SK-N-SH treated with all-trans-retinoic acid at 6 μM for 48 hours (cell line): ENCODE measurements around the gene FHOD3.

Experiments
- ARNTL ChIP-seq: fragments of 450-650 bp; formaldehyde crosslinking; IDR thresholded peaks from 2 replicates; pipeline ENCODE4 v1.5.0; 2020; ENCODE audit warnings: low read depth, mild to moderate bottlenecking, moderate library complexity, borderline replicate concordance
- BACH2 ChIP-seq: fragments of 250-450 bp; sonication (Bioruptor Pico); IDR thresholded peaks from 2 replicates; pipeline ENCODE4 v1.9.0; 2021; ENCODE audit warnings: mild to moderate bottlenecking, borderline replicate concordance
- CSDC2 ChIP-seq: fragments of 250-450 bp; sonication (Bioruptor Pico); IDR thresholded peaks from 2 replicates; pipeline ENCODE4 v1.5.0; 2020; ENCODE audit warnings: mild to moderate bottlenecking, moderate library complexity
- CSRNP3 ChIP-seq: fragments of 250-450 bp; sonication (Bioruptor Pico); IDR thresholded peaks from 2 replicates; pipeline ENCODE4 v1.5.1; 2021; ENCODE audit warnings: mild to moderate bottlenecking, moderate library complexity
- ESRRG ChIP-seq: fragments of 250-450 bp; sonication (Bioruptor Pico); IDR thresholded peaks from 2 replicates; pipeline ENCODE4 v1.6.1; 2021; ENCODE audit warnings: mild to moderate bottlenecking
- ISL1 ChIP-seq: fragments of 250-450 bp; sonication (Bioruptor Pico); IDR thresholded peaks from 2 replicates; pipeline ENCODE4 v2.1.2; 2022; ENCODE audit warnings: mild to moderate bottlenecking, moderate library complexity
- OSR1 ChIP-seq: fragments of 250-450 bp; sonication (Bioruptor Pico); IDR thresholded peaks from 2 replicates; pipeline ENCODE4 v1.8.0; 2022; ENCODE audit warnings: moderate library complexity, mild to moderate bottlenecking, inconsistent platforms
- RARB ChIP-seq: fragments of 250-450 bp; sonication (Bioruptor Pico); IDR thresholded peaks from 2 replicates; pipeline ENCODE4 v1.8.0; 2021; ENCODE audit warnings: mild to moderate bottlenecking, moderate library complexity
- TSHZ2 ChIP-seq: fragments of 250-450 bp; sonication (Bioruptor Pico); IDR thresholded peaks from 2 replicates; pipeline ENCODE4 v1.5.0; 2020; ENCODE audit warnings: mild to moderate bottlenecking, moderate library complexity
- ZFP30 ChIP-seq: fragments of 450-650 bp; formaldehyde crosslinking; IDR thresholded peaks from 2 replicates; pipeline ENCODE4 v1.5.0; 2022; ENCODE audit warnings: mild to moderate bottlenecking, moderate library complexity
- ZNF8 ChIP-seq: fragments of 450-650 bp; formaldehyde crosslinking; IDR thresholded peaks from 2 replicates; pipeline ENCODE4 v1.5.0; 2020; ENCODE audit warnings: mild to moderate bottlenecking, moderate library complexity
- TF ChIP-seq, protein P1 (sequence below): fragments of 250-450 bp; sonication (Bioruptor Pico); IDR thresholded peaks from 2 replicates; pipeline ENCODE4 v1.5.1; 2020; ENCODE audit warnings: low read depth, mild to moderate bottlenecking, moderate library complexity

GRCh38 chr18:36737316-36737715 is 439.8 kb downstream of the FHOD3 start:
- TF ChIP-seq, protein P1, sequence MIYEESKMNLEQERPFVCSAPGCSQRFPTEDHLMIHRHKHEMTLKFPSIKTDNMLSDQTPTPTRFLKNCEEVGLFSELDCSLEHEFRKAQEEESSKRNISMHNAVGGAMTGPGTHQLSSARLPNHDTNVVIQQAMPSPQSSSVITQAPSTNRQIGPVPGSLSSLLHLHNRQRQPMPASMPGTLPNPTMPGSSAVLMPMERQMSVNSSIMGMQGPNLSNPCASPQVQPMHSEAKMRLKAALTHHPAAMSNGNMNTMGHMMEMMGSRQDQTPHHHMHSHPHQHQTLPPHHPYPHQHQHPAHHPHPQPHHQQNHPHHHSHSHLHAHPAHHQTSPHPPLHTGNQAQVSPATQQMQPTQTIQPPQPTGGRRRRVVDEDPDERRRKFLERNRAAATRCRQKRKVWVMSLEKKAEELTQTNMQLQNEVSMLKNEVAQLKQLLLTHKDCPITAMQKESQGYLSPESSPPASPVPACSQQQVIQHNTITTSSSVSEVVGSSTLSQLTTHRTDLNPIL (CRISPR knock-in tag), result no peak
- TF ChIP-seq OSR1 (CRISPR knock-in tag) (no peak), ARNTL (CRISPR knock-in tag) (no peak), ZFP30 (CRISPR knock-in tag) (no peak), CSDC2 (CRISPR knock-in tag) (no peak), ZNF8 (CRISPR knock-in tag) (no peak), BACH2 (CRISPR knock-in tag) (no peak), RARB (CRISPR knock-in tag) (no peak), ESRRG (no peak), CSRNP3 (CRISPR knock-in tag) (no peak), ISL1 (CRISPR knock-in tag) (no peak), TSHZ2 (CRISPR knock-in tag) (no peak)
